Loucy (cell line): ENCODE results near the gene SORD.
"Not testable (repeated sequence)": the region's sequence is repeated elsewhere in the genome, so short reads cannot be mapped to it uniquely, and the experiment has no call there.

Source experiments
- H2AFZ ChIP-seq: fragments of 200-600 bp; sonication (generic); 2 replicates; pipeline ENCODE4 v1.6.0; 2016; ENCODE audit warnings: antibody characterized with exemption, mild to moderate bottlenecking, low read length, moderate library complexity
- H3F3A ChIP-seq: fragments of 200-600 bp; 2 replicates; pipeline ENCODE4 v1.6.0; 2016; ENCODE audit warnings: antibody characterized with exemption, low read depth, mild to moderate bottlenecking
- H3K27me3 ChIP-seq: fragments of 200-600 bp; sonication (generic); 2 replicates; pipeline ENCODE4 v1.6.1; 2014; ENCODE audit warnings: low read length, mild to moderate bottlenecking; ENCODE audit not compliant: insufficient read depth, poor library complexity, severe bottlenecking
- H3K36me3 ChIP-seq: fragments of 200-600 bp; sonication (generic); 2 replicates; pipeline ENCODE4 v1.6.1; 2016; ENCODE audit warnings: low read length; ENCODE audit not compliant: insufficient read depth
- H3K4me1 ChIP-seq: fragments of 200-600 bp; sonication (generic); 2 replicates; pipeline ENCODE4 v1.5.1; 2014; ENCODE audit warnings: low read length, mild to moderate bottlenecking; ENCODE audit not compliant: insufficient read depth, poor library complexity, severe bottlenecking
- H3K4me2 ChIP-seq: fragments of 200-600 bp; sonication (generic); 2 replicates; pipeline ENCODE4 v1.6.0; 2014; ENCODE audit warnings: antibody characterized with exemption, low read length, low read depth, mild to moderate bottlenecking; ENCODE audit not compliant: poor library complexity, severe bottlenecking
- H3K4me3 ChIP-seq: fragments of 200-600 bp; sonication (generic); 2 replicates; pipeline ENCODE4 v1.5.1; 2014; ENCODE audit warnings: low read length, mild to moderate bottlenecking, mixed read lengths; ENCODE audit not compliant: poor library complexity, severe bottlenecking
- H3K79me2 ChIP-seq: fragments of 200-600 bp; sonication (generic); 2 replicates; pipeline ENCODE4 v1.6.1; 2014; ENCODE audit warnings: low read length; ENCODE audit not compliant: insufficient read depth
- H3K9ac ChIP-seq: fragments of 200-600 bp; sonication (generic); 2 replicates; pipeline ENCODE4 v1.6.0; 2014; ENCODE audit warnings: mild to moderate bottlenecking, low read depth, low read length, moderate library complexity; ENCODE audit not compliant: poor library complexity, severe bottlenecking
- H3K9me2 ChIP-seq: fragments of 200-600 bp; sonication (generic); replicated peaks from 2 replicates; pipeline ENCODE4 v1.6.1; 2016; ENCODE audit warnings: low read depth, low read length, mixed read lengths
- H3K9me3 ChIP-seq: fragments of 200-600 bp; sonication (generic); 2 replicates; pipeline ENCODE4 v1.6.1; 2014; ENCODE audit warnings: mild to moderate bottlenecking, antibody characterized with exemption, low read length, low read depth; ENCODE audit not compliant: insufficient read depth
- H4K20me1 ChIP-seq: fragments of 200-600 bp; sonication (generic); 2 replicates; pipeline ENCODE4 v1.6.0; 2014; ENCODE audit warnings: antibody characterized with exemption, low read length, mild to moderate bottlenecking; ENCODE audit not compliant: insufficient read depth, poor library complexity, severe bottlenecking
- CTCF ChIP-seq: fragments of 200-600 bp; sonication (generic); conservative IDR thresholded peaks from 2 replicates; pipeline ENCODE4 v1.5.1; 2014; ENCODE audit warnings: mild to moderate bottlenecking, antibody characterized with exemption, low read length
- EZH2phosphoT487 ChIP-seq: fragments of 200-600 bp; IDR thresholded peaks from 2 replicates; pipeline ENCODE4 v1.6.1; 2018; ENCODE audit warnings: antibody characterized with exemption, mild to moderate bottlenecking, moderate library complexity, borderline replicate concordance

Gene SORD

DNA sequence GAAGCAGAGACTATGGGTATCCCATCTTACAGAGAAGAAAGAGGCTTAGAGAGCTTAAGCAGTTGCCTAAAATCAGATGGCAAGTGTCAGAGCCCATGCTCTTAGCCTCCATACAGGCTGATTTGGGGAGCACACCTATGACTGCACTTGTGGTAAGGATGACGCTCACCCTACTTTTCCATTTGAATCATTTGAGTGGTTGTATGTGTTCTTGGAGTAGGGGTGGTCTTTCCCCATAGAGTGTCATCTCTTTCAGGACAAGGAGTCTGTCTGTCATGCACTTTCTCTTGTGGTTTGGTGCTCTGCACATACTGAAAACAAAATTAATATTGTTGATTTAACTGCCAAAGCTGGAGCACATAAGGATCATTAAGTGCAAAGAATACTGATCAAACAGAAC lies 35.3 kb upstream of the SORD start:
- not testable (repeated sequence) for H3K27me3 ChIP-seq, H4K20me1 ChIP-seq, H3K9me2 ChIP-seq, H3K4me2 ChIP-seq, H3K9ac ChIP-seq, H3K4me1 ChIP-seq, H2AFZ ChIP-seq, H3K36me3 ChIP-seq, H3K79me2 ChIP-seq, H3F3A ChIP-seq, H3K4me3 ChIP-seq, H3K9me3 ChIP-seq

- H3K4me2 ChIP-seq, H2AFZ ChIP-seq, H3K79me2 ChIP-seq, H3K36me3 ChIP-seq, H3K9me2 ChIP-seq, H3K9ac ChIP-seq, H3K27me3 ChIP-seq, H4K20me1 ChIP-seq, H3F3A ChIP-seq, H3K4me3 ChIP-seq, H3K9me3 ChIP-seq, H3K4me1 ChIP-seq: not testable (repeated sequence)
Measured at GRCh38 chr15:44988184-44988869, 34.7 kb upstream of the SORD start.

DNA sequence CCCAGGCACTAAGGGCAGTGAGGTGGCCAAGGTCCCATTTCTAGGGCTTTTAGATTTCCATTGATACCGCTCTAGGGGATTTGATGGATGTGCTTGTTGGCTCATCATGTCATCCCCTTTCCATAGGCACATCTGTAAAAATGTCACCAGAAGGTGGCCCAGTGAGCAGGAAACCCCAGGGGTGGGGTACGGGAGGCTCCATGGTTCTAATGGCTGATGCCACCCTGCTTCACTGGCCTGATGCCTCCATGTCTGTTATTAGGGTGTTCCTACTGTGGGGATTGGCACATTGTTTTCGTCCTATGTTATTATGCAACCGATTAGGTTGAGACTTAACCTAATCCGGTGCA lies 34.1 kb upstream of the SORD start:
- not testable (repeated sequence) for H3F3A ChIP-seq, H4K20me1 ChIP-seq, H3K4me3 ChIP-seq, H3K9me3 ChIP-seq, H3K36me3 ChIP-seq, H3K79me2 ChIP-seq, H3K4me2 ChIP-seq, H2AFZ ChIP-seq, H3K9ac ChIP-seq, H3K9me2 ChIP-seq, H3K4me1 ChIP-seq, H3K27me3 ChIP-seq

DNA sequence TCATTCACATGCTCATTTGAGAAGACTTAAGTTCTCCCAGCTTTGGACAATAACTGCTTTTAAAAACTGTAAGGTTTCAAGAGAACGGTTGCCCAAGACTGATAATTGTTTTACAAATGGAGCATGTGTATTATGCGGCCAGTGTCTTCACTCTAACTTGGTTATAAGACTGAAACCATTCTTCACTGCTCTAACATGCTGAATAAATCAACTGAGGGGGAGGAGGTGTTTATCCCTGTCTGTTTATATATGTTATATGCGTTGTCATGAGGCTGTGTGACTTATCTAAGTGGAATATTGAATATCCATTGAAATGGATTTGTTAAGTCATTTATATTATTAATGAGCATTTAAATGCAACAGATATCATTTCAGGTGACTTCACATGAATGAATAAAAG lies 25.4 kb upstream of the SORD start:
- not testable (repeated sequence) for H3K36me3 ChIP-seq, H3K4me1 ChIP-seq, H3K4me3 ChIP-seq, H3K9ac ChIP-seq, H3K27me3 ChIP-seq, H3K79me2 ChIP-seq, H3K9me2 ChIP-seq, H4K20me1 ChIP-seq, H3K4me2 ChIP-seq, H3K9me3 ChIP-seq, H2AFZ ChIP-seq, H3F3A ChIP-seq

GRCh38 chr15:44999105-44999504 lies 23.9 kb upstream of the SORD start:
- H3F3A ChIP-seq: no peaks in the 10 kb centered on the region
- TF ChIP-seq CTCF: no peak
- TF ChIP-seq EZH2phosphoT487: no peak
- H4K20me1 ChIP-seq: no peaks in the 10 kb centered on the region

GRCh38 chr15:45001180-45001579 lies 21.8 kb upstream of the SORD start:
- H2AFZ ChIP-seq, H3K27me3 ChIP-seq, H3K4me1 ChIP-seq, H3K9me3 ChIP-seq, H3K4me3 ChIP-seq, H3K9ac ChIP-seq, H3K79me2 ChIP-seq, H3K36me3 ChIP-seq, H3K4me2 ChIP-seq, H3K9me2 ChIP-seq, H4K20me1 ChIP-seq, H3F3A ChIP-seq: not testable (repeated sequence)

More at GRCh38 chr15:44999105-44999504, 23.9 kb upstream of the SORD start:
- H3K4me3 ChIP-seq: no peak overlapping the region
- no peaks in the 10 kb centered on the region for H3K9me2 ChIP-seq
- no peaks in the 10 kb centered on the region for H3K27me3 ChIP-seq
- H3K4me1 ChIP-seq: no peaks in the 10 kb centered on the region
- no peak overlapping the region for H3K9ac ChIP-seq
- H3K4me2 ChIP-seq: no peak overlapping the region
- H2AFZ ChIP-seq: no peak overlapping the region
- no peaks in the 10 kb centered on the region for H3K9me3 ChIP-seq
- no peaks in the 10 kb centered on the region for H3K36me3 ChIP-seq
- H3K79me2 ChIP-seq: no peaks in the 10 kb centered on the region
